A673 (cell line): Measurements from ENCODE around the gene GPR17. TPM values are rescaled to one million over a fixed set of nuclear protein-coding genes. Genes with fewer than 3 reads are reported as not detected.

ENCODE experiments used
- BruUV-seq: library from RNA; stranded (reverse); fragments of 400-500 nt; replicated peaks from 2 replicates; lab custom pipeline; 2021; lab: Mats Ljungman, UMichigan
- CTCF ChIA-PET: fragments of 300-600 bp; sonication (Branson Sonifier 250); formaldehyde crosslinking; loops from one replicate; lab custom pipeline; 2022; ENCODE audit warnings: antibody characterized with exemption; lab: Charles Lee
- POLR2A ChIA-PET: fragments of 300-600 bp; sonication (Branson Sonifier 250); formaldehyde crosslinking; loops from one replicate; lab custom pipeline; 2022; ENCODE audit warnings: antibody characterized with exemption; ENCODE audit not compliant: low non-redundant PET; lab: Charles Lee
- DNase-seq: peaks from one replicate; pipeline ENCODE4 v3.0.0-alpha.2; 2015; ENCODE audit warnings: low spot score
- H3K27ac ChIP-seq: fragments of 200-600 bp; sonication (generic); 2 replicates; pipeline ENCODE4 v1.5.1; 2016; ENCODE audit warnings: mixed run types, low read depth, mild to moderate bottlenecking, mixed read lengths, antibody characterized with exemption, low read length; ENCODE audit not compliant: poor library complexity, severe bottlenecking
- H3K27me3 ChIP-seq: fragments of 200-600 bp; sonication (generic); replicated peaks from 2 replicates; pipeline ENCODE4 v1.6.1; 2017; ENCODE audit warnings: mixed run types, low read depth, mild to moderate bottlenecking, mixed read lengths, antibody characterized with exemption, low read length; ENCODE audit not compliant: insufficient read depth, poor library complexity
- H3K36me3 ChIP-seq: fragments of 200-600 bp; sonication (generic); 2 replicates; pipeline ENCODE4 v1.6.1; 2016; ENCODE audit warnings: mixed run types, mild to moderate bottlenecking, mixed read lengths, antibody characterized with exemption, low read length; ENCODE audit not compliant: insufficient read depth, poor library complexity, severe bottlenecking
- H3K4me1 ChIP-seq: fragments of 200-600 bp; sonication (generic); 2 replicates; pipeline ENCODE4 v1.6.1; 2017; ENCODE audit warnings: mixed run types, mild to moderate bottlenecking, mixed read lengths, antibody characterized with exemption, low read length; ENCODE audit not compliant: insufficient read depth, poor library complexity, severe bottlenecking
- H3K4me3 ChIP-seq: fragments of 200-600 bp; sonication (generic); 2 replicates; pipeline ENCODE4 v1.5.1; 2016; ENCODE audit warnings: low read depth, mixed run types, mild to moderate bottlenecking, mixed read lengths, low read length; ENCODE audit not compliant: poor library complexity, severe bottlenecking
- H3K9me3 ChIP-seq: fragments of 200-600 bp; sonication (generic); 2 replicates; pipeline ENCODE4 v1.6.1; 2016; ENCODE audit warnings: mixed run types, low read depth, mild to moderate bottlenecking, mixed read lengths, antibody characterized with exemption, low read length; ENCODE audit not compliant: poor library complexity, severe bottlenecking
- EZH2 ChIP-seq: fragments of 200-600 bp; sonication (generic); IDR thresholded peaks from 2 replicates; pipeline ENCODE4 v1.6.1; 2017; ENCODE audit warnings: borderline replicate concordance, low read depth, mild to moderate bottlenecking, mixed read lengths, antibody characterized with exemption, low read length; ENCODE audit not compliant: poor library complexity, severe bottlenecking
- intact Hi-C: fragments of 100-400 bp; cut with micrococcal nuclease; formaldehyde crosslinking; loops from one replicate; pipeline ENCODE4 v1.10.0; 2022; ENCODE audit not compliant: unreplicated experiment
- total RNA-seq: library from RNA; stranded (reverse); gene quantifications from 2 replicates; pipeline ENCODE4 v1.2.3, GENCODE V29; 2021
- TF ChIP-seq, protein P1 (sequence below): fragments of 300-800, 200-600 bp; sonication (generic); conservative IDR thresholded peaks from 2 replicates; pipeline ENCODE4 v1.5.1; 2017; ENCODE audit warnings: low read depth, mild to moderate bottlenecking, antibody characterized with exemption, low read length, moderate library complexity, mixed read lengths

The GPR17 gene
- total RNA-seq, 1 experiment from 2014 or later = 0.45 TPM

DNA sequence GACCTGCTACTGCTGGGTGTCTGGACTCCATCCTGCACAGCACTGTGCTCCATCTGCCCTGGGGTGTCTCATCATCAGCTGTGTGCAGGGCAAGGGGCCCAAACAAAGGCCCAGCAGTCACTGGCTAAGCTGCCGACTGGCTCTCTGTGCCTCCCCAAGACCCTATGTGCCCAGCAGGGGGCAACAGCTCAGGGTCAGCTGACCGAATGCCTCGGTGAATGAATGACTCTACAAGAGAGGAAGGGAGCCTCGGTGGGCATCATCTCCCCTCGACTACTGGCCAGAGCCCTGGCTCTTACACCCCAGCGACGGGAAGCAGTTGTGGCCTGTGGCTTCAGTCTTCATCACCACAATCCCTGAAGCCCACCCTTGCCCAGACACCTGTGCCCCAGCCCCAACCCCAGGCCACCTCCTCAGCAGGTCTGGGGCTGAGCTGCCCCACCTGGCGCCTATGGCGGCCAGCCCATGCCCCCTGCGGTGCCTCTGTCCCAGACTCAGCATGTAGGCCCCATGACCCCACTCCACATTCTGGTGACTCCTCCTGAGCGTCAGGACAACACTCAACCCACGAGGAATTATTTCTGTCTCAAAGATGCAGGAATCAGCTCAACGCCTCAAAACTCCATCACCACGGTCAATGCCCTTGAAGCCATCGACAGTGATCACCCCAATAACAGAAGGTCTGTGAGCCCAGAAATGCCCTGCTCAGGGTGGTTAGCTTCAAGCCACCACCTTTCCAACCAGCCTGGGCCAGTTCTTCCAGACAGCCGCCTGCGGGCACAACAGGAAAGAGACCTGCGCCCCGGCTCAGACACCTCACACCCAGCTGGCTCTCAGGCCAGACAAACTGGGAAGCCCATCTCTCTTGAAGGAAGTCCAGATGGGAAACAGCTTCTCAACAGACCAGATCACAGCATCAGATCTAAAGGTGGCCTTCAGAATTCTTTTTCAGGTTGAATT lies 1.6 kb upstream of the GPR17 start:
- no TSS peak for BruUV-seq
- intact Hi-C loops = no loop called here

DNA sequence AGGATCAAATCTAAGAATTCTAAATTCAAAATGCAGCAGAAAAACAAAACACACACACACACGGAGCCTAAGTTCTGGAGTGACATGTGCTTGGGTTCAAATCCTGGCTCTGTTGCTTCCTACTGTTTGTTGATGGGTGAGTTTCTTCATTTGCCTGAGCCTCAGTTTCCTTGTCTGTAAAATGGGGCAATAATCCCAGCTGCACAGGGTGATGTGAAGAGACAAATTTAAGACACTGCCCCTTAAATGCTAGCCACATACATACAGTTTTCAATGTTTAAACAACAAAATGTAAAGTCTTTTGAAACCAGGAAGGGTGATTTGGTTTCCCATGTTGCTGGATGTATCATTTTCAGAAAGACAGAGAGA lies 943 bp upstream of the GPR17 start:
- Histone ChIP-seq H3K4me3 (no peak overlapping the region), H3K9me3 (no peaks in the 10 kb centered on the region), H3K27me3 (no peaks in the 10 kb centered on the region), H3K4me1 (peaks cover 5% of the 10 kb centered on the region), H3K36me3 (no peaks in the 10 kb centered on the region), H3K27ac (no peak overlapping the region)
- BruUV-seq = no TSS peak
- DNase-seq = no peak
- TF ChIP-seq EZH2 = no peak
- TF ChIP-seq, protein P1, sequence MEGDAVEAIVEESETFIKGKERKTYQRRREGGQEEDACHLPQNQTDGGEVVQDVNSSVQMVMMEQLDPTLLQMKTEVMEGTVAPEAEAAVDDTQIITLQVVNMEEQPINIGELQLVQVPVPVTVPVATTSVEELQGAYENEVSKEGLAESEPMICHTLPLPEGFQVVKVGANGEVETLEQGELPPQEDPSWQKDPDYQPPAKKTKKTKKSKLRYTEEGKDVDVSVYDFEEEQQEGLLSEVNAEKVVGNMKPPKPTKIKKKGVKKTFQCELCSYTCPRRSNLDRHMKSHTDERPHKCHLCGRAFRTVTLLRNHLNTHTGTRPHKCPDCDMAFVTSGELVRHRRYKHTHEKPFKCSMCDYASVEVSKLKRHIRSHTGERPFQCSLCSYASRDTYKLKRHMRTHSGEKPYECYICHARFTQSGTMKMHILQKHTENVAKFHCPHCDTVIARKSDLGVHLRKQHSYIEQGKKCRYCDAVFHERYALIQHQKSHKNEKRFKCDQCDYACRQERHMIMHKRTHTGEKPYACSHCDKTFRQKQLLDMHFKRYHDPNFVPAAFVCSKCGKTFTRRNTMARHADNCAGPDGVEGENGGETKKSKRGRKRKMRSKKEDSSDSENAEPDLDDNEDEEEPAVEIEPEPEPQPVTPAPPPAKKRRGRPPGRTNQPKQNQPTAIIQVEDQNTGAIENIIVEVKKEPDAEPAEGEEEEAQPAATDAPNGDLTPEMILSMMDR = no peak
- CTCF ChIA-PET = interaction anchor here (0.5 kb wide), 1 partner anchor 232 kb away, joined by 4 read pairs; no protein-coding TSS in a partner anchor
- intact Hi-C loops = no loop called here
- POLR2A ChIA-PET = no interaction called here

More for the DNA sequence above, 1.6 kb upstream of the GPR17 start:
- DNase-seq = no peak
- Histone ChIP-seq H3K9me3 (no peaks in the 10 kb centered on the region), H3K36me3 (no peaks in the 10 kb centered on the region), H3K27ac (no peak overlapping the region), H3K4me1 (peaks cover 2% of the 10 kb centered on the region), H3K27me3 (no peaks in the 10 kb centered on the region), H3K4me3 (no peak overlapping the region)
- ChIA-PET POLR2A (no interaction called here), CTCF (interaction anchor here (0.5 kb wide), 1 partner anchor 233 kb away, joined by 4 read pairs; no protein-coding TSS in a partner anchor)
- no peak for TF ChIP-seq EZH2
- TF ChIP-seq, protein P1 = no peak

DNA sequence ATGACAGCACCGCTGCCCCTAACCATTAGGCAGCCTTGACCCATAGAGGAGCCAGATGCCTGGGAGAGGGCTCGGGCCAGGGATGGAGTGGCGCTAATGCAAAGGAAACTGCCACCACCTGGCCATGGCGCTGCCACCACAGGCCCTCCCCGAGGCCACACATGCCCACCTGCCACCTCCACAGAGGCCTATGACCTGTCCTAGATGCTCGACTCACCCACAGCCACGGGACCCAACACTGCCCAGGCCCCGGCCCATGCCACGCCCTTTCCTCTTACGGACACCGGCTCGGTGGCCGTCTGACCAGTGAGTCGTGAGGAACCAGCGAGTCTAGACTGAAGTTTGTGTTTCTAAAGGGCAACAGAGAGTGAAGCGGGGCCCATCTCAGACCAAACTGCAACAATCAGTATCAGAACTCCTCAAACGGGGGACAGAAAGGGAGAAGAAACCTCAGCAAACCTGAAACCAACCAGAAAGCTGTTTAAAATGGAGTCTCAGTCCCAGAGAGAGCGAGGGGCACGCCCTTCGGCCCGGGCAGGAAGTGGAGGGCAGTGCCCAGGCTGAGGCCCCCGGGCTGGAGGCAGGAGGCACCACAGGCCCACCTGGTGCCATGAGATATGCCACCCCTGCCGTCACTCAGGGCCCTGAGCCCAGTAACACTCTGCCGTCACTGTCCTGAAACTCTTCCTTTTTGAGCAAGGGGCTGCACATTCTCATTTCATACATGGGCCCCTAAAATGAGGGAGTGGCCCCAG lies 711 bp downstream of the GPR17 start:
- BruUV-seq = no TSS peak
- ChIA-PET CTCF (no interaction called here), POLR2A (no interaction called here)
- H3K4me1 ChIP-seq = peaks cover 5% of the 10 kb centered on the region
- TF ChIP-seq, protein P1 = no peak
- no peak for TF ChIP-seq EZH2
- no peaks in the 10 kb centered on the region for H3K27me3 ChIP-seq
- H3K36me3 ChIP-seq = no peaks in the 10 kb centered on the region
- H3K27ac ChIP-seq = no peak overlapping the region
- DNase-seq = no peak
- intact Hi-C loops = no loop called here
- no peaks in the 10 kb centered on the region for H3K9me3 ChIP-seq
- no peak overlapping the region for H3K4me3 ChIP-seq
